ENCODE results near the gene FITM1.

The FITM1 gene

GRCh38 chr14:24160850-24161804 lies 30.7 kb downstream of the FITM1 start, which contains the start of gene IRF9 (continued):
- TF ChIP-seq, protein P1, sequence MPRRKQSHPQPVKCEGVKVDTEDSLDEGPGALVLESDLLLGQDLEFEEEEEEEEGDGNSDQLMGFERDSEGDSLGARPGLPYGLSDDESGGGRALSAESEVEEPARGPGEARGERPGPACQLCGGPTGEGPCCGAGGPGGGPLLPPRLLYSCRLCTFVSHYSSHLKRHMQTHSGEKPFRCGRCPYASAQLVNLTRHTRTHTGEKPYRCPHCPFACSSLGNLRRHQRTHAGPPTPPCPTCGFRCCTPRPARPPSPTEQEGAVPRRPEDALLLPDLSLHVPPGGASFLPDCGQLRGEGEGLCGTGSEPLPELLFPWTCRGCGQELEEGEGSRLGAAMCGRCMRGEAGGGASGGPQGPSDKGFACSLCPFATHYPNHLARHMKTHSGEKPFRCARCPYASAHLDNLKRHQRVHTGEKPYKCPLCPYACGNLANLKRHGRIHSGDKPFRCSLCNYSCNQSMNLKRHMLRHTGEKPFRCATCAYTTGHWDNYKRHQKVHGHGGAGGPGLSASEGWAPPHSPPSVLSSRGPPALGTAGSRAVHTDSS (tag by site-specific recombination; IDR thresholded peaks at IDR 0.05) = no peak
- peak; percentile 83 for TF ChIP-seq ZNF24 (tag by site-specific recombination; IDR thresholded peaks at IDR 0.05)
- no peak for TF ChIP-seq ZNF10 (tag by site-specific recombination; IDR thresholded peaks at IDR 0.05)
- no peak for TF ChIP-seq ZNF514 (tag by site-specific recombination; IDR thresholded peaks at IDR 0.05)
- peak; percentile 83; the same call in 1 of the 2 replicates for TF ChIP-seq ZNF561 (tag by site-specific recombination; IDR thresholded peaks at IDR 0.05; ENCODE audit: borderline replicate concordance)
- no peak; the same call in 1 of the 2 replicates for TF ChIP-seq ZSCAN30 (tag by site-specific recombination; IDR thresholded peaks at IDR 0.05)
- TF ChIP-seq, protein P2, sequence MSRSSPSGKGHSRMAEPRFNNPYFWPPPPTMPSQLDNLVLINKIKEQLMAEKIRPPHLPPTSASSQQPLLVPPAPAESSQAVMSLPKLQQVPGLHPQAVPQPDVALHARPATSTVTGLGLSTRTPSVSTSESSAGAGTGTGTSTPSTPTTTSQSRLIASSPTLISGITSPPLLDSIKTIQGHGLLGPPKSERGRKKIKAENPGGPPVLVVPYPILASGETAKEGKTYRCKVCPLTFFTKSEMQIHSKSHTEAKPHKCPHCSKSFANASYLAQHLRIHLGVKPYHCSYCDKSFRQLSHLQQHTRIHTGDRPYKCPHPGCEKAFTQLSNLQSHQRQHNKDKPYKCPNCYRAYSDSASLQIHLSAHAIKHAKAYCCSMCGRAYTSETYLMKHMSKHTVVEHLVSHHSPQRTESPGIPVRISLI (tag by site-specific recombination; IDR thresholded peaks at IDR 0.05) = no peak
- TF ChIP-seq PRDM2 (tag by site-specific recombination; IDR thresholded peaks at IDR 0.05; ENCODE audit: borderline replicate concordance) = no peak
- TF ChIP-seq, protein P3, sequence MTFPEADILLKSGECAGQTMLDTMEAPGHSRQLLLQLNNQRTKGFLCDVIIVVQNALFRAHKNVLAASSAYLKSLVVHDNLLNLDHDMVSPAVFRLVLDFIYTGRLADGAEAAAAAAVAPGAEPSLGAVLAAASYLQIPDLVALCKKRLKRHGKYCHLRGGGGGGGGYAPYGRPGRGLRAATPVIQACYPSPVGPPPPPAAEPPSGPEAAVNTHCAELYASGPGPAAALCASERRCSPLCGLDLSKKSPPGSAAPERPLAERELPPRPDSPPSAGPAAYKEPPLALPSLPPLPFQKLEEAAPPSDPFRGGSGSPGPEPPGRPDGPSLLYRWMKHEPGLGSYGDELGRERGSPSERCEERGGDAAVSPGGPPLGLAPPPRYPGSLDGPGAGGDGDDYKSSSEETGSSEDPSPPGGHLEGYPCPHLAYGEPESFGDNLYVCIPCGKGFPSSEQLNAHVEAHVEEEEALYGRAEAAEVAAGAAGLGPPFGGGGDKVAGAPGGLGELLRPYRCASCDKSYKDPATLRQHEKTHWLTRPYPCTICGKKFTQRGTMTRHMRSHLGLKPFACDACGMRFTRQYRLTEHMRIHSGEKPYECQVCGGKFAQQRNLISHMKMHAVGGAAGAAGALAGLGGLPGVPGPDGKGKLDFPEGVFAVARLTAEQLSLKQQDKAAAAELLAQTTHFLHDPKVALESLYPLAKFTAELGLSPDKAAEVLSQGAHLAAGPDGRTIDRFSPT (tag by site-specific recombination; IDR thresholded peaks at IDR 0.05) = peak; percentile 89
- peak; percentile 78 for TF ChIP-seq KLF1 (tag by site-specific recombination; IDR thresholded peaks at IDR 0.05)
- TF ChIP-seq, protein P4, sequence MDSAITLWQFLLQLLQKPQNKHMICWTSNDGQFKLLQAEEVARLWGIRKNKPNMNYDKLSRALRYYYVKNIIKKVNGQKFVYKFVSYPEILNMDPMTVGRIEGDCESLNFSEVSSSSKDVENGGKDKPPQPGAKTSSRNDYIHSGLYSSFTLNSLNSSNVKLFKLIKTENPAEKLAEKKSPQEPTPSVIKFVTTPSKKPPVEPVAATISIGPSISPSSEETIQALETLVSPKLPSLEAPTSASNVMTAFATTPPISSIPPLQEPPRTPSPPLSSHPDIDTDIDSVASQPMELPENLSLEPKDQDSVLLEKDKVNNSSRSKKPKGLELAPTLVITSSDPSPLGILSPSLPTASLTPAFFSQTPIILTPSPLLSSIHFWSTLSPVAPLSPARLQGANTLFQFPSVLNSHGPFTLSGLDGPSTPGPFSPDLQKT (IDR thresholded peaks at IDR 0.05; ENCODE audit: borderline replicate concordance, low read depth, low read length) = no peak
- peak; percentile 22; the same call in 1 of the 2 replicates for TF ChIP-seq ZBTB8A (tag by site-specific recombination; IDR thresholded peaks at IDR 0.05)
- peak; percentile 56 for TF ChIP-seq EGR2 (tag by site-specific recombination; IDR thresholded peaks at IDR 0.05; ENCODE audit: low read depth)
- peak; percentile 89 for TF ChIP-seq ZNF2 (tag by site-specific recombination; IDR thresholded peaks at IDR 0.05)
- TF ChIP-seq ZNF555 (tag by site-specific recombination; conservative IDR thresholded peaks at IDR 0.05) = no peak
- TF ChIP-seq, protein P5, sequence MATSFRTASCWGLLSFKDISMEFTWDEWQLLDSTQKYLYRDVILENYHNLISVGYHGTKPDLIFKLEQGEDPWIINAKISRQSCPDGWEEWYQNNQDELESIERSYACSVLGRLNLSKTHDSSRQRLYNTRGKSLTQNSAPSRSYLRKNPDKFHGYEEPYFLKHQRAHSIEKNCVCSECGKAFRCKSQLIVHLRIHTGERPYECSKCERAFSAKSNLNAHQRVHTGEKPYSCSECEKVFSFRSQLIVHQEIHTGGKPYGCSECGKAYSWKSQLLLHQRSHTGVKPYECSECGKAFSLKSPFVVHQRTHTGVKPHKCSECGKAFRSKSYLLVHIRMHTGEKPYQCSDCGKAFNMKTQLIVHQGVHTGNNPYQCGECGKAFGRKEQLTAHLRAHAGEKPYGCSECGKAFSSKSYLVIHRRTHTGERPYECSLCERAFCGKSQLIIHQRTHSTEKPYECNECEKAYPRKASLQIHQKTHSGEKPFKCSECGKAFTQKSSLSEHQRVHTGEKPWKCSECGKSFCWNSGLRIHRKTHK (tag by site-specific recombination; IDR thresholded peaks at IDR 0.05) = no peak
- TF ChIP-seq ZNF311 (tag by site-specific recombination; IDR thresholded peaks at IDR 0.05; ENCODE audit: borderline replicate concordance) = no peak
- peak; percentile 50; the same call in 1 of the 2 replicates for TF ChIP-seq ZNF76 (tag by site-specific recombination; IDR thresholded peaks at IDR 0.05; ENCODE audit: borderline replicate concordance, low read depth)
- TF ChIP-seq ZNF426 (tag by site-specific recombination; IDR thresholded peaks at IDR 0.05) = no peak
- no peak for TF ChIP-seq ZNF302 (tag by site-specific recombination; IDR thresholded peaks at IDR 0.05; ENCODE audit: low read depth)
- no peak for TF ChIP-seq ZNF112 (tag by site-specific recombination; IDR thresholded peaks at IDR 0.05)
- TF ChIP-seq ZNF768 (tag by site-specific recombination; IDR thresholded peaks at IDR 0.05) = no peak
- TF ChIP-seq ZNF600 (tag by site-specific recombination; IDR thresholded peaks at IDR 0.05) = no peak
- no peak; the same call in 1 of the 2 replicates for TF ChIP-seq ZNF501 (tag by site-specific recombination; IDR thresholded peaks at IDR 0.05)
- no peak for TF ChIP-seq ZSCAN23 (tag by site-specific recombination; IDR thresholded peaks at IDR 0.05)

Data from HEK293 (cell line).